ENCODE measurements around the gene AGAP4.
"Not testable (repeated sequence)": the region's sequence is repeated elsewhere in the genome, so short reads cannot be mapped to it uniquely, and the experiment has no call there.

Gene AGAP4

GRCh38 chr10:45847400-45847799, at the start of gene AGAP4:
Gene AGAP4 (minus strand): TSS chr10:45847500. CDS start chr10:45847347, 153 bp downstream.
- DNase-seq (ENCODE audit: low read depth in 2 of 2) = not testable (repeated sequence)

- not testable (repeated sequence) for DNase-seq (ENCODE audit: low read depth in 2 of 2)
Observed at GRCh38 chr10:45890721-45891120, 43.4 kb upstream of the AGAP4 start.

- not testable (repeated sequence) for DNase-seq (ENCODE audit: low read depth in 2 of 2)
Observed at GRCh38 chr10:45889539-45890230, 42.4 kb upstream of the AGAP4 start.

- DNase-seq (ENCODE audit: low read depth in 2 of 2) = not testable (repeated sequence)
Observed at GRCh38 chr10:45882880-45883279, 35.6 kb upstream of the AGAP4 start.

- DNase-seq (ENCODE audit: low read depth in 2 of 2) = not testable (repeated sequence)
Observed at GRCh38 chr10:45865404-45865803, 18.1 kb upstream of the AGAP4 start.

GRCh38 chr10:45864264-45864663, 17.0 kb upstream of the AGAP4 start:
- not testable (repeated sequence) for DNase-seq (ENCODE audit: low read depth in 2 of 2)

- not testable (repeated sequence) for DNase-seq (ENCODE audit: low read depth in 2 of 2)
Observed at GRCh38 chr10:45863632-45864031, 16.3 kb upstream of the AGAP4 start.

GRCh38 chr10:45857931-45858330, 10.6 kb upstream of the AGAP4 start:
- not testable (repeated sequence) for DNase-seq (ENCODE audit: low read depth in 2 of 2)

- not testable (repeated sequence) for DNase-seq (ENCODE audit: low read depth in 2 of 2)
Observed at GRCh38 chr10:45848467-45848866, 1.2 kb upstream of the AGAP4 start.

- DNase-seq (ENCODE audit: low read depth in 2 of 2) = not testable (repeated sequence)
Observed at GRCh38 chr10:45822918-45823317, 24.4 kb downstream of the AGAP4 start.

GRCh38 chr10:45820107-45820830, 27.0 kb downstream of the AGAP4 start:
- DNase-seq (ENCODE audit: low read depth in 2 of 2) = not testable (repeated sequence)

- DNase-seq (ENCODE audit: low read depth in 2 of 2) = no peak
Observed at GRCh38 chr10:45819552-45819951, 27.7 kb downstream of the AGAP4 start.

GRCh38 chr10:45817912-45818311, 29.4 kb downstream of the AGAP4 start:
- no peak for DNase-seq (ENCODE audit: low read depth in 2 of 2)

GRCh38 chr10:45817130-45817859, 30.0 kb downstream of the AGAP4 start:
- DNase-seq (ENCODE audit: low read depth in 2 of 2) = no peak

GRCh38 chr10:45814146-45814545, 33.2 kb downstream of the AGAP4 start:
- not testable (repeated sequence) for DNase-seq (ENCODE audit: low read depth in 2 of 2)

GRCh38 chr10:45812959-45813358, 34.3 kb downstream of the AGAP4 start:
- not testable (repeated sequence) for DNase-seq (ENCODE audit: low read depth in 2 of 2)

- DNase-seq (ENCODE audit: low read depth in 2 of 2) = no peak
Observed at GRCh38 chr10:45811075-45811474, 36.2 kb downstream of the AGAP4 start.

- no peak for DNase-seq (ENCODE audit: low read depth in 2 of 2)
Observed at GRCh38 chr10:45809837-45810236, 37.5 kb downstream of the AGAP4 start.

- not testable (repeated sequence) for DNase-seq (ENCODE audit: low read depth in 2 of 2)
Observed at GRCh38 chr10:45804996-45805395, 42.3 kb downstream of the AGAP4 start.

GRCh38 chr10:45803060-45804010, 44.0 kb downstream of the AGAP4 start:
- not testable (repeated sequence) for DNase-seq (ENCODE audit: low read depth in 2 of 2)

GRCh38 chr10:45794761-45795160, 52.5 kb downstream of the AGAP4 start:
- DNase-seq (ENCODE audit: low read depth in 2 of 2) = not testable (repeated sequence)
